ENCODE results near the gene ZNF268.

DNA sequence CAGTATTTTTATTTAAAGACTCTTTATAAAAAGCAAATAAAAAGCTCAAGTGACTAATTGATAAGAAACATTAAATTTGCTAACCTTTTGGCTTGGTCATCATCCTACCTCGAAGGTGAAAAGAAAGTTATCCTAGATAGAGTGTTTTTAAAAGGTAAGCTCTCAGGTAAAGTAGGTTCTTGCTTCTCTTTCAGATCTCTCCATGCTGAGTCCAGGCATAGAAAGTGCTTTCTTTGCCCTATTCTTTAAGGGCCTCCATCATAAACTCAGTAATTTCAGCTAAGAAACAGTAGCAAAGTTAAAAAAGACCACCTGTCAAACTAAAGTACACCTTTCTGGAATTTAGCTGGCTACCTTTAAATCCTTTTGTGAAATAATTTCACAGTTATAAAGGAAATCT, 75.0 kb downstream of the ZNF268 start:
- TF ChIP-seq JAZF1 (CRISPR knock-in tag; IDR thresholded peaks at IDR 0.05) (no peak), RORB (CRISPR knock-in tag; IDR thresholded peaks at IDR 0.05) (no peak), ZNF423 (CRISPR knock-in tag; IDR thresholded peaks at IDR 0.05) (no peak), E2F4 (CRISPR knock-in tag; IDR thresholded peaks at IDR 0.05; ENCODE audit: borderline replicate concordance, low read depth) (no peak), ESRRA (CRISPR knock-in tag; IDR thresholded peaks at IDR 0.05; ENCODE audit: borderline replicate concordance) (no peak), TCF7 (CRISPR knock-in tag; IDR thresholded peaks at IDR 0.05; ENCODE audit: low read depth) (no peak)
- TF ChIP-seq, protein P1, sequence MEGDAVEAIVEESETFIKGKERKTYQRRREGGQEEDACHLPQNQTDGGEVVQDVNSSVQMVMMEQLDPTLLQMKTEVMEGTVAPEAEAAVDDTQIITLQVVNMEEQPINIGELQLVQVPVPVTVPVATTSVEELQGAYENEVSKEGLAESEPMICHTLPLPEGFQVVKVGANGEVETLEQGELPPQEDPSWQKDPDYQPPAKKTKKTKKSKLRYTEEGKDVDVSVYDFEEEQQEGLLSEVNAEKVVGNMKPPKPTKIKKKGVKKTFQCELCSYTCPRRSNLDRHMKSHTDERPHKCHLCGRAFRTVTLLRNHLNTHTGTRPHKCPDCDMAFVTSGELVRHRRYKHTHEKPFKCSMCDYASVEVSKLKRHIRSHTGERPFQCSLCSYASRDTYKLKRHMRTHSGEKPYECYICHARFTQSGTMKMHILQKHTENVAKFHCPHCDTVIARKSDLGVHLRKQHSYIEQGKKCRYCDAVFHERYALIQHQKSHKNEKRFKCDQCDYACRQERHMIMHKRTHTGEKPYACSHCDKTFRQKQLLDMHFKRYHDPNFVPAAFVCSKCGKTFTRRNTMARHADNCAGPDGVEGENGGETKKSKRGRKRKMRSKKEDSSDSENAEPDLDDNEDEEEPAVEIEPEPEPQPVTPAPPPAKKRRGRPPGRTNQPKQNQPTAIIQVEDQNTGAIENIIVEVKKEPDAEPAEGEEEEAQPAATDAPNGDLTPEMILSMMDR (IDR thresholded peaks at IDR 0.05): no peak
- TF ChIP-seq, protein P2, sequence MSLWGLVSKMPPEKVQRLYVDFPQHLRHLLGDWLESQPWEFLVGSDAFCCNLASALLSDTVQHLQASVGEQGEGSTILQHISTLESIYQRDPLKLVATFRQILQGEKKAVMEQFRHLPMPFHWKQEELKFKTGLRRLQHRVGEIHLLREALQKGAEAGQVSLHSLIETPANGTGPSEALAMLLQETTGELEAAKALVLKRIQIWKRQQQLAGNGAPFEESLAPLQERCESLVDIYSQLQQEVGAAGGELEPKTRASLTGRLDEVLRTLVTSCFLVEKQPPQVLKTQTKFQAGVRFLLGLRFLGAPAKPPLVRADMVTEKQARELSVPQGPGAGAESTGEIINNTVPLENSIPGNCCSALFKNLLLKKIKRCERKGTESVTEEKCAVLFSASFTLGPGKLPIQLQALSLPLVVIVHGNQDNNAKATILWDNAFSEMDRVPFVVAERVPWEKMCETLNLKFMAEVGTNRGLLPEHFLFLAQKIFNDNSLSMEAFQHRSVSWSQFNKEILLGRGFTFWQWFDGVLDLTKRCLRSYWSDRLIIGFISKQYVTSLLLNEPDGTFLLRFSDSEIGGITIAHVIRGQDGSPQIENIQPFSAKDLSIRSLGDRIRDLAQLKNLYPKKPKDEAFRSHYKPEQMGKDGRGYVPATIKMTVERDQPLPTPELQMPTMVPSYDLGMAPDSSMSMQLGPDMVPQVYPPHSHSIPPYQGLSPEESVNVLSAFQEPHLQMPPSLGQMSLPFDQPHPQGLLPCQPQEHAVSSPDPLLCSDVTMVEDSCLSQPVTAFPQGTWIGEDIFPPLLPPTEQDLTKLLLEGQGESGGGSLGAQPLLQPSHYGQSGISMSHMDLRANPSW (CRISPR knock-in tag; conservative IDR thresholded peaks at IDR 0.05; ENCODE audit: low read depth): no peak
